NCI-H2171 (cell line): ENCODE results near the gene NBAS.

ENCODE experiments used
- DNase-seq: peaks from one replicate; lab custom pipeline; 2025; lab: John Stamatoyannopoulos, UW

Gene NBAS

DNA sequence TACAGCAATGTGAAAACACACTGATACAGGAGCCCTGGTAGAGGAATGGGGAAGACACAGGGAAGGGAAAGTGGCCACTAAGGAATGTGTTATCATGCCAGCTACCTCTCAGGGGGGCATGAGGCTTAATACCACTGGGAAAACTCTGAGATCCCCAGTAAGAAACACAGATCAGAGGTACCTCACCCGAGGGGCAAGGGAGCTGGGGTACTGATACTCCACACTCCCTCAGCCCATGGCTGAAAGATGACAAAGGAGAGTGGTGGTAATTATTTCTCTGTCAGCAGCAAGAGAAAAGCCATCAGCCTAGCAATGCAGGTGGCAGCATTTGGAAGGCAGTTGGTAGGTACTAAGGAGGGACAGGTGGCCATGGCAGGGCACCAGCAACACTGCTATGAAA lies 434.8 kb downstream of the NBAS start:
- DNase-seq, result no peak

DNA sequence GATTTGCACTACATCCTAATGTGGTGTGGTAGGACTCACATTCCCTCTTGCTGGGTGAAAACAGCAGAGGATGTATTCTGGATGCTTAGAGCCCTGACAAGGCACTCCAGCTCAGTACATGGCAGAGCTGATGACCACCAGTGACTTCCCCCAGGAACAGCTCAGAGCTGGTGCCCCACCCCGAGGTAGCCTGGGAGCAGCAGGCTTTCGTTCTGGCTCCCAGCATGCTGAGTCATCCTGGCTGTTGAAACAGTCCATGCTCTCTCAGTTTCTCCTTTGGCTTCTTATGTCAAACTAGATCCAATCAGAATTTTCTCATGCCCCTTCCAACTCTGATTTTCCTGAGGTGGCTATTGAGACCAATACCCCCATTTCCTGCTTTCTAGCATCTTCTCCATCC lies 438.2 kb downstream of the NBAS start:
- DNase-seq, result no peak

GRCh38 chr2:15120631-15121030 lies 440.5 kb downstream of the NBAS start:
- DNase-seq, result peak; percentile 31

GRCh38 chr2:15119722-15120175 lies 441.4 kb downstream of the NBAS start:
- DNase-seq, result peak; percentile 82

GRCh38 chr2:15117409-15118050 lies 443.6 kb downstream of the NBAS start:
- DNase-seq, result no peak
